COLO668 (cell line): ENCODE results near the gene ROBO1.
A peak's percentile ranks its signal among the peaks of the same experiment; 100 is the strongest.

Source experiments
- DNase-seq: peaks from one replicate; lab custom pipeline; 2025; ENCODE audit not compliant: unreplicated experiment; lab: John Stamatoyannopoulos, UW

The ROBO1 gene

DNA sequence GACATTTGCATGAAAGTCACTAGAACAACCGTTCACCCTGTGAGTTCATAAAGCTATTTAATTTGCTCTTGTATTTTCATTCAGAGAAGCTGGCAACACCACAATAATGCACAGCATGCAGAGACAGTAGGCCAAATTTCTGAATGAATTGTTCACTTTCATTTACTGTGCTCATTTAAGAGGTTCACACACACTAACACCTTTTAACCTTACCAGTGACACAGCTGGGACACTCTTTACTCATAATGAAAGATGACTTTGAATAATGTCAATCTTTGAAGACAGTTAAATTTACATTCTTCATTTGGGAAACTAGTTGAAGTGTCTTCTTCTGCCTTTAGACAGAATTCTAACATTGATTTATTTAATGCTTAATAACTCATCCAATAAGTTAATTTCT lies 95.7 kb downstream of the ROBO1 start:
- DNase-seq, result no peak

DNA sequence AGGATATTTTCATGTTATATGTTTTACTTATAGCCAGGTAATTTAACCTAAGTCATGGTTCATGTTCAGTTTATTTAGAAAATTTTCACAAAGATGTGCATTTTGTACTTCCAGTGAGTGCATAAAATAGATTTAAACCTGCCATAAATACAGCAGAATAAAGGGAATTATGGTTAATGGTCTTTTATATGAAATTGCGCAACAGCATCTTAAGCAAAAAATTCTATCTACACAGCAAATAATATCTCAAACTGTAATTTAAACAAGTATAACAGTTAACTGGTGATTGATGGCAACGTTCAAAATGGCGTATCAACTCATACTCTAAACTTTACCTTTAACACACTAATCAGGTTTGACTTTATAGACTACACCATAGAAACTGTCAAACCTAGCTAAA lies 97.6 kb downstream of the ROBO1 start:
- DNase-seq, result no peak

DNA sequence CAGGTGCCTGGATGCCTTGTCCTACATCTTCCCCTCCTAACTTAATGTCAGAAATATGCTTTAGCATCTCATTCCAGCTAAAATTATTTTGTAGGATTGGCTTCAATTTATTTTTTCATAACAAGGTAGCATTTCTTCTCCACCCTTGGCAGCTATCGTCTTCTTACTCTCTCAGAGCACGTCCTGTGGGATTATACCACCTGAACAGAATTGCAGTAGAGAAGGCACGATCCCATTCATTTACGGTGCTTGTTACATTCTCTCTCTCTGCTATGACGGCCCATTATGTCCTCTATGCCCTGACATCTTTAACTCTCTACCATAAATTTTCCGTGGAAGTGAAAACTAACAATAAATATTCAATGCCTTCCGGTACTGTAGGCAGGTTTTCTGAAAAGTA lies 103.3 kb downstream of the ROBO1 start:
- no peak for DNase-seq

DNA sequence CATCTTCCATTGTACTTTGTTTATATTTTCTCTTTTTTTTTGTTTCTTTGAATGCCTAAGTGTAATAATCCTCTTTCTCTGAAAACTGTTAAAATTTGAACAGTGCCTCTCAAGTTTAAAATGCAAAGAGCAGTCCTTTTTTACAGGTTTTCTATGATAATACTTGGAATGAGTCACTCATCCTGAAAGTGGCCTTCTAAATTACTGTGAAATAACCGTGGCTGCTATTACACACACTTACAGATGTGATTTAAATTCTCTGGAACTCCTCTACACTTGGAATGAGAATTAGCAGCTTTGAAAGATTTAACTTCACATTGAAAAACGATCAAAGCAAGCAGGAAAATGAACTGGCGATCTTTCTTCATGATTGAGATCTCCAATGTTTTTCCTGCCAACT lies 105.9 kb downstream of the ROBO1 start:
- no peak for DNase-seq

DNA sequence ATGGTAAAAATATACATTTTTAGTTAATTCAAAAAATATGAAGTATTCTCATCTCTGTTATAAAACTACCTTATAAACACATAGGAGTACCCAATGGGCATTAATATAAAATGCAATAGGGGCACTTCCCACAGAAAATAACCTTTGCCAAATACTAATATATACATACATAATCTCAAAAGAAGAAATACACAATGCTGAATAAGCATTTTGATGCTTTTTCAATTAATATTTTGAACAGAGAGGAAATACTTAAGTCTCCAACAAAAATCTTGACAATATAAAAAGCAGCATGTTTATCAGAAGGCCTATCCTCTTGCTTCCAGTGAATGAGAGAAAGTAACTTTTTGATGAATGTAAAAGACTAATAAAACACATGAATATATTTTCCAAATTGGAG lies 110.7 kb downstream of the ROBO1 start:
- no peak for DNase-seq

DNA sequence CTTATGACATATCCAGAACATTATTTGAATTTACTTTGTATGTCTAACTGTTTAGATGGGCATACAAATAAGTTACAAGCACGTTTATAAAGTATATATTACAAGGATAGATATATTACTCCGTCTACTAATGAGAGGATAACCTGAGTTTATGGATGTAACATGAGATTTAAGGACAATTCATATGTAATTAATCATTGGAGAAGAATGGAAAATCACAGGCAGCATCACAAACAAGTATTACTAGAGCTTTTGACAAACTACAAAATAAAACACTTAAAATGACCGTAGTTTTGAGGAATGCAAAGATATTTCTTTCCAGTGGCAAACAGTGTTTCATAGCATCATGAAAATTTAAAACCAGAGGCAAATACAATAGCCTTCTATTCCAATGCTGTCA lies 113.8 kb downstream of the ROBO1 start:
- DNase-seq, result no peak

DNA sequence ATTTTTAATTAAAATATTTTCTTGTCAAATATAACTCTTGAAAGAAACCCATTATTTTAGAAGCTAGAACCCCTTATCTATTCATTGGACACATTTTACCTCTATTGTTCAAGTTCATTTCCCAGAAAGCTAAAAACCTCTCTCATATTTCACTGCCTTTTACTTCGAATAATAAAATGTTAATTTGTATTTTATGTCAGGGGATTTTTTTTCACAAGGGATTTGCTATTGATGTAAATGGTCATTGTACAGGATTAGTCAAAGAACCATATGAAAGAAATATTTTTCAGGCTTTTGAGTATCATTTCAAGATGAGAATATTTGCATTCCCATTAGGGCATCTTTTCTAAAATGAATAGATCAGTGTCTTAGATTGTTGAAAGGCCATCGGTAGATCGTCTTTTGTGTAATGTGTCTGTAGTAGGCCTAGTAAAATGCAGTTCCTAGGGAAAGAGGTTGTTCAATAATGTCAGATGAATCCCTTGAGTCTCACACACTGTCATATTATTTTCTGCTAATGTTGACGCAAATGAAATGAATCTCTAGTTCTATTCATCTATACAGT lies 114.5 kb downstream of the ROBO1 start:
- DNase-seq, result no peak

DNA sequence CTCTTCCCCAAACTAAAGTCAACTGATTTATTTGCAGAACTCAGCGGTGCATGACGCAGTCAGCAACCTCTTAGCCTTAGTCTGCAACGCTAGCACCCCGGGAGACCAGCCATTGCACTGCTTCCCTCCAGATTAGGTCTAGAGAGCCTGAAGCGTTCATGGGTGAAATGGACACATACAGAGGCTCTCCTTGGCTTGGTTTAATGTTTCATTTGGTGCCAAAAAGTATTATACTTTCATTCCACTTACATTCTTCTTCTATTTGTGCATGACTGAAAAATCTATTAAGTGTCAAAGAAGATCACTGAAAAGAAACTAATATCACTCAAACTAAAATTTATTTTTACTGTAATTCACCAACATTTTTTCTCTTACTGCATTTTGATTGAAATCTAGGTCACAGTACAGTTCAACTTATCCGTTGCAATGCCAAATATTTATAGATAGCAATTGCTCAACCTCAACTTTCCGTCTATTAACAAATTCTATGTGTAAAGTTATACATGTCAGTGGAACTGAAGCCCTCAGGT lies 116.2 kb downstream of the ROBO1 start:
- DNase-seq, result peak; percentile 56

DNA sequence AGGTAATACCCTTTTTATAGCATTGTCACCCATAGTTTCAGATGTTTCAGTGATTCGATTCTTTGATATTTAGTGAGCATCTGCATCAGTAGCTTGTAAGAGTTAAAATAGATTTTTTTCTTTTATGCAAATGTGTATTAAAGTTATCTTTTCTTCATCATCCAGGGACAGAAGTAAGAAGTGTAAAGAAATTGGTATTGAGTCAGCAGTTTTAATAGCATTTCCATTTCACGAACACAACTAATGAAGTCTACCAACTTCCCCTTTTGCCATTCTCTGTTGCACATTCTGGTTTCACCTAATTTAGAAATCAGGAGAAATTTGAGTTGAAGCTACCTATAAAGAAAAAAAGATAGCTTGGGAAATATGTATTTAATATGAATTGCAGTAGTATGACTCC lies 127.9 kb downstream of the ROBO1 start:
- DNase-seq, result no peak

DNA sequence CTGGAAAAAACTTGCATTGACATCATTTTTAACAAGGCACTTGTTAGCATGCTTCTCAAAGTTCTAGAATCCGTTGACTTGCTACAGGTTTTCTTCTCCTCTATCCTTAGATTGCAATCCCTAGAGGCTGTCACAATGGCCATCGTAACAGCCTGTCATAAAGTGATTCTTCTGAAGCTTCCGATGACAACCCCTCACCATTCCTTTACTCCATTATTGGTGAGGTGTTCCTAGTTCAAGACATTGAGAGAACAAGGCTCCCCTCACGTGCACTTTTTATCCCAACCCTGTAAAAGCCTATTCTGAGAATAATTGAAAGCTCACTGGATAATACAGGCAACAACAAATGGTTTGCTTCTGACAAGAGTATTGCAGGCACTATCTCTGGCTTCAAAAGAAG lies 131.4 kb downstream of the ROBO1 start:
- DNase-seq, result no peak

DNA sequence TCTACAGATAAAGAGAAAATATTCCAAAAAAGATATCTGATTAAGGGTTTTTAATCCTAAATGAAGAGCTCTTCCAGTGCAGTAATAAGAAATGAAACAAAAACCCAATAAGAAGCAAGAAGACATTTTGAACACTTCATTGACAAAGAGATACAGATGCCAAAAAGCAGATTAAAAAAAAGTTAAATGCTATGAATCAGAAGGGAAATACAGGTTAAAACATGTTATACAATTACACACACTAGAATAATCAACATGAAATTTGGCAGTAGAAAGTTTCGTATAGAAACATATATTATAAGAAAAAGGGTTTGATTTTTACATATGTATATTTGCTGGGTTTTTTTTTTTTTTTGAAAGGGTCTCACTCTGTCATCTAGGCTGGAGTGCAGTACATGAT lies 135.0 kb downstream of the ROBO1 start:
- no peak for DNase-seq

DNA sequence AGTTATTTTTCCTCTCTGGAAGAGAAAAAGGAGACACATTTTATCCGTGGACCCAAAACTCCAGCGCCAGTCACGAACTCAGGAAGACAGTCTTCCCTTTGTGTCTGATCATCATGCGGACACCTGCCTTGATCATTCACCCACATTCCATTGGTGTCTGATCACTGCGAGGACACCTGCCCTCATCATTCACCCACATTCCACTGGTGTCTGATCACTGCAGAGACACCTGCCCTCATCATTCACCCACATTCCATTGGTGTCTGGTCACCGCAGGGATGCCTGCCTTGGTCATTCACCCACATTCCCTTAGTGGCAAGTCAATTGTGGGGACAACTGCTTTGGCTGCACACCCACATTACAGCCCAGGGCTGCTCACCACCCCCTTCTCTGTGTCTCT lies 148.9 kb downstream of the ROBO1 start:
- DNase-seq, result no peak

DNA sequence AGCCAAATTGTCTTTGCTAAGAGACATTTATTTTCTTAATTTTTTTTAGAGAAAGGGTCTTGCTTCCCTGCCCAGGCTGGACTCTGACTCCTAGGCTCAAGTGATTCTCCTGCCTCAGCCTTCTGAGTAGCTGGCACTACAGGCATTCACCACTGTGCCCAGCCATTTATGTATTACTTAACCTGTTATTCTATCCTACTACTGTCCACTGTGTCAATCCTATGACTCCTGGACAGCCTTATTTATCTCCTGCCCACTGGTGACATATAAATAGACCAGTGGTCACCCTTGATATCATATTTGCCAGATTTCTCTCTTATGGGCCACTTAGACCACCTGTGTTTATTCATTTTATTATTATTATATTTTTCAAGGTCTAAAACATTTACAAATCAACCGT lies 161.4 kb downstream of the ROBO1 start:
- no peak for DNase-seq

DNA sequence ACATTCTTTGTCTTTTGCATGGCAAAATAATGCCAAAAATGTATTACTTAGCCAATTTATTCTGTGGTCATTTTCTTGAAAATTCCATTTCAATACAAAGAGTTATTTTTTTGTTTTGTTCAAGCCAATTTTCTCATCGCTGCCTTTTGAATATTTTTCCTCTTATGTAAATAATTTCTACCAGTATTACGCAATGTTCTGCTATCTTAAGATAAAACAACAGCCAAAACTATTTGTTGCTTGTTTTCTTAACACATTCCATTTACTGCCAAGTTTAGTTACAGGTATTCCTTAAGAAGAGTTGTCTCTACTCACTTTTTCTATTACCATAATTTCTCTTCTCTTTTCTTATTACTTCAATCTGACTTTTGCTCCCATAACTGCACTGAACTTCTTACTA lies 163.1 kb downstream of the ROBO1 start:
- no peak for DNase-seq

DNA sequence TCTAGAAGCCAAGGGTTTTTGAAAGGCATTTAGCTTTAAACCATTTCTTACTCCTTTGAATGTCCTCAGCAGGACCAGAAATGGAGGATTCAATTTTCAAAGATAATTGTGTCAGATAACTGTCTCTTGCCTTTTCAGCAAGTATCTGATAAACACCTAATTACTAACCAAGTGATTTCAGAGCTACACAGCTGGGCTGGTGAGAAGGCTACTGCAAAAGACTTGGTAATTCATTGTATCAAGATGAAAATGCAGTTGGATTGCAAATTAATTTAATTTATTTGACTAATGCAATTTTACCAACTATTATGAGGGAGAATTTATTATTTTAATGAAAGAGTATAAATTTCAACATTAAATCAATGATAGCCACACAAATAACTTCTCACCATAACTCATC lies 165.4 kb downstream of the ROBO1 start:
- no peak for DNase-seq

DNA sequence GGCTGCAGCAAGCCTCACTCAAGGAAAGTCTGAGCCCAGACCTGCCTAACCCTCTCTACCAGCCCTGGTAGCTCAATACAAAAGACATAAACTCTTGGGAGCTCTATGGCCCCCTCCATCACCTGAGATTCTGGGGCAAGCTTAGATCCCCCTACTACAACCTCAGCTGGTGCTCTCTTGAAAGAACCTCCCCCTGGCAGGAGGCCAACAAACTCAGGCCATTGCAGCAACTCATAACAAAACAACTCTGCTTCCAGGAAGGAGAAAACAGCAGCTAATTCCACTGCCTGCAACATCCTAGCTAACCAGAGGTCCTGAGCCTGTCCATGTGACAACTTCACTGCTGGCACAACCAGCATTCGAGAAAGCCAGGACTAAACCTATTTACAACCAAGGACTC lies 169.2 kb downstream of the ROBO1 start:
- DNase-seq, result peak; percentile 58

DNA sequence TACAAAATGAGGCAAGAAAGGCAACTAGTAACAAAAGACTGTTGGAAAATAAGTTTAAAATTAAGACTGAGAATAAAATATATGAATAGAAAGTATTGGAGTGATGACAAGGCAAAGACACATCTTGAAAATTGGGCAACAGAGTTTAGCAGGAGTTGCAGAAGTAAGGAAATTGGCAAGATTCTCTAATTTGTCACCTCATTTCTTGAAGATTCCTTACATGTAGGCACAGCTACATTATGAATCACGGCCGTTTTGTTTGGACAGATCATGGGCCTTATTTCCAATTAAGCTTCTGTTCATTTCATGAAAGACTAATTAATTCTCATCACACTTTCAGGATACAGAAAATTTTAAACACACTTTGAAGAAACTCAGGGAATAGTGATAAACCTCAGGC lies 170.1 kb downstream of the ROBO1 start:
- no peak for DNase-seq

DNA sequence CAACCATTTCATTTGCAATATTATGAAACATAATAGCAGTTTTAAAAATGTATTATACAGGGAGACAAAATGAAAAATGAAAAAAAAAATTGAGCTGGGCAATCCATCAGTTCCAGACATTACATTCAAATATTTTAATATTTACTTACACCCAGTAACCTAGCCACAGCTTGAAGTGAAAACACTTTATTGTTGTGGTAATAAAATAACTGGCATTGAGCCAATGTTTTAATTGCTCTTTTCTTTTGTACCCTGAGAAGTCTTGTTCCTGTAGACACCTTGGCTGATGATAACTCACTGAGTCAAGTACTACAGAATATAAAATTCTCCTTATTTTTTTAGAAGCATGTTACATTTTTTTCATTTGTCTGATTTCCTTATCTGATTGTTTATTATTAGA lies 180.6 kb downstream of the ROBO1 start:
- no peak for DNase-seq

DNA sequence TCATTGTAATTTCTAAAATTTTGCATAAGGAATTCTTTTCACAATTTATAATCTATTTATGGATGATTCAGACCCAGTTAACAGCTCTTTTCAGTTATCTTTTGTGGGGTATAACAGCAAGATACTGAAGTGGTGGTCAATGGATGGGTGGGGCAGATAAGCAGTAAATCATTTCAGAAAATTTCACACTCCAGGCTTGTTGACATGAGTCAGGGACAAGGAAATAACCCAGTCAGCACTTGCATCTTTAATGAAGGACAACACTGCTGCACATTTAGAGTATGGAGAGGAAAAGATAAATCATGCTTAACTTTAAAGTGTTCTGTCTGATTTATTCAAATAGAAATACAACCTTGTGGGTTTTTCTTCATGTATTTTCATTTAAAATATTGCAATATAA lies 181.6 kb downstream of the ROBO1 start:
- DNase-seq, result no peak

DNA sequence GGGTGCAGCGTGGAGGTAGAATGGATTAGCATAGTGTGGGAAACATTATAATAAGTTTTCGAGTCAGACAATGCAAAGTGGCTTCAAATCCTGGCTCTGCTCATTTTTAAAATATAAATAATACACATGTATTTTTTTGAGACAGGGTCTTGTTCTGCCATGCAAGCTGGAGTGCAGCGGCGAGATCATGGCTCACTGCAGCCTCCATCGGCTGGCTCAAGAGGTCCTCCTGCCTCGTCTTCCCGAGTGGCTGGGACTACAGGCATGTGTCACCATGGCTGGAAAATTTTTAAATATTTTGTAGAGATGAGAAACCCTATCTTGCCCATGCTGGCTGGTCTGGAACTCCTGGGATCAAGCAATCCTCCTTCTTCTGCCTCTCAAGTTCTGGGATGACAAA lies 194.9 kb downstream of the ROBO1 start:
- no peak for DNase-seq

DNA sequence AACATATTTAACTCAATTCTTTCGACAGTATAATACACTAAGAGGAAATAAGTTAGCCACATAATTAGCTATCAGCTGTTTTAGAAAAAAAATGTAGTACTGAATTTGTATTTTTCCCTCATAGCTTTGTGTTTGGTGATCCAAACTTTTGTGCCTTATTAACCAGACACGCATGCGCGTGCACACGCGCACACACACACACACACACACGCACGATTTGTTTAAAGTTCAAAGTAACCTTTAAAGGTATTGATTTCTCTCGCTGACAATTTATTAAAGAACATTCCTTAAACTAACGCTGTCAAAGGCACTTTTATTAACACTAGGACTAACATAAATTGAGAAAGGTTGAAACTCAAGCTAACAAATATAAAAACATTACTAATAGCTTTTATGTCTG lies 198.9 kb downstream of the ROBO1 start:
- DNase-seq, result no peak

DNA sequence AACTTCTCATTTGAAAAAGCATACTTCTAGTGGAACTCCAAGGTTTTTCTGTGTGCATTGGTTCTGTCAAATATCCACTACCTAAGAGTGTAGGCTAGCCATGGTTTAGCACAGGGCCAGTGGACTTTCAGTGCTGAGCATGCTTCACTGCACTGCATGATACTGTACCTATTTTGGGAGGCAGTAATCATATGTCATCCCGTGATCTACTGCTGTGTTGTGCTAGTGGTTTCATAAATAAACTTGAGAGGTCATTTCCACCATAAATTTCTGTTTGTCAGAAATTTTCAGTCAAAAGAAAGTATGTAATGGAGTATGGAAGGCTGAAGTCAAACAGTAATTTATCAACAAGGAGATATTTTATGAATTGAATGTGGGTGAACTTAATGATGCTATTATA lies 203.6 kb downstream of the ROBO1 start:
- no peak for DNase-seq

DNA sequence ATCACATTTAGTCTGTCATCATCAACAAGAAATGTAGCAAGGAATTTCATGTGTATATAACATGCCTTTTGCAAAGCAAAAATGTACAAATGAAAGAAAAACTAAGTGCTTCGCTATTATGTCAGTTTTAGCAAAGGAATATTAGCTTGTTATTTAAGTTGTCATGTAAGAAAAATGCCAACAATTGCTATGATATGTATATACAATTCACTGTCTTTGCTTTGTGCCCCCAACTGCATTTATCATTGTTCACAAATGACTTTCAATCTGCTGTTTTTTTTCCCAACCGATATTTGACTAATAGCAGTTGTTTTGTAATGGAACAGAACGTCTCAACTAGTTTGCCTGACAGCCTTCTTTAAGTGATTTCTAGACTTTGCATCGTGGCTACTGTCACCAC lies 207.1 kb downstream of the ROBO1 start:
- DNase-seq, result no peak

DNA sequence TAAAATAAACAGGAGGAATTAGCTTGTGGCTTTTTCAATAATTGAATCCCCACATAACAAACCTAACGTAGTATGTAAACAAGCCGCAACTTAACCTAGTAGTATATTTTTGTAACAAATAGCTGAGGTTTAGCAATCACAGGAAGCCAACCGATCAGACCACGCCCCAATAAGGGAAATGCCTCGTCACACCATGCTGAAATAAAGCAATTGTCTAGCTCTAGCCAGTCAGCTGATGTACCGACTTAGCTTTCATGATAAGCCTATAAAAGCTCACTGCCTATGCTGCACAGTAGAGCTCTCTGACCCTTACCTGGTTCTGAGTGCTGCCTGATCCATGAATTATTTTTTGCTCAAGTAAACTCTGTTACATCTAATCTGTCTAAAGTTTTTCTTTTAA lies 208.9 kb downstream of the ROBO1 start:
- no peak for DNase-seq
